H9 (cell line): ENCODE measurements around the gene FOXA2. TPM values are rescaled to one million over a fixed set of nuclear protein-coding genes. Genes with fewer than 3 reads are reported as not detected.

Experiments used
- DNase-seq: peaks from one replicate; pipeline ENCODE4 v3.0.0-alpha.2; 2017
- H2AFZ ChIP-seq: one replicate; pipeline ENCODE4 v1.6.1; 2013; ENCODE audit warnings: mild to moderate bottlenecking, low read length, control low read depth, moderate library complexity
- H2AK5ac ChIP-seq: 2 replicates; pipeline ENCODE4 v1.6.1; 2013; ENCODE audit warnings: low read length, control low read depth, mixed read lengths; ENCODE audit not compliant: insufficient read length
- H2BK120ac ChIP-seq: one replicate; pipeline ENCODE4 v1.6.1; 2013; ENCODE audit warnings: low read depth, mild to moderate bottlenecking, low read length, control low read depth, inconsistent platforms; ENCODE audit not compliant: poor library complexity, severe bottlenecking
- H2BK12ac ChIP-seq: 2 replicates; pipeline ENCODE4 v1.6.1; 2013; ENCODE audit warnings: low read length, control low read depth, mixed read lengths, low read depth; ENCODE audit not compliant: insufficient read length
- H2BK15ac ChIP-seq: 2 replicates; pipeline ENCODE4 v1.6.1; 2013; ENCODE audit warnings: low read depth, low read length, control low read depth
- H2BK20ac ChIP-seq: one replicate; pipeline ENCODE4 v1.6.1; 2013; ENCODE audit warnings: low read depth, mild to moderate bottlenecking, low read length, control low read depth, inconsistent platforms; ENCODE audit not compliant: poor library complexity, severe bottlenecking
- H2BK5ac ChIP-seq: 2 replicates; pipeline ENCODE4 v1.6.1; 2013; ENCODE audit warnings: low read length, control low read depth, mixed read lengths; ENCODE audit not compliant: insufficient read length
- H3K14ac ChIP-seq: 2 replicates; pipeline ENCODE4 v1.6.1; 2013; ENCODE audit warnings: low read length, control low read depth; ENCODE audit not compliant: insufficient read depth
- H3K18ac ChIP-seq: 2 replicates; pipeline ENCODE4 v1.6.1; 2013; ENCODE audit warnings: low read depth, mild to moderate bottlenecking, mixed read lengths, low read length, control low read depth; ENCODE audit not compliant: insufficient read length
- H3K23ac ChIP-seq: 2 replicates; pipeline ENCODE4 v1.6.1; 2013; ENCODE audit warnings: low read length, control low read depth, mixed read lengths, low read depth; ENCODE audit not compliant: insufficient read length
- H3K23me2 ChIP-seq: 2 replicates; pipeline ENCODE4 v1.6.1; 2013; ENCODE audit warnings: low read depth, mild to moderate bottlenecking, mixed read lengths, low read length, control low read depth; ENCODE audit not compliant: insufficient read length, poor library complexity, severe bottlenecking
- H3K27ac ChIP-seq: 2 replicates; pipeline ENCODE4 v1.5.1; 2013; ENCODE audit warnings: low read length, control low read depth, mixed read lengths, low read depth; ENCODE audit not compliant: insufficient read length
- H3K27me3 ChIP-seq: 2 replicates; pipeline ENCODE4 v1.6.1; 2013; ENCODE audit warnings: low read length, control low read depth, inconsistent platforms; ENCODE audit not compliant: insufficient read depth
- H3K4ac ChIP-seq: 2 replicates; pipeline ENCODE4 v1.6.1; 2013; ENCODE audit warnings: low read depth, mild to moderate bottlenecking, control low read depth, inconsistent platforms, low read length, moderate library complexity
- H3K4me1 ChIP-seq: 2 replicates; pipeline ENCODE4 v1.6.1; 2013; ENCODE audit warnings: low read length, control low read depth, inconsistent platforms; ENCODE audit not compliant: insufficient read depth
- H3K4me2 ChIP-seq: 2 replicates; pipeline ENCODE4 v1.6.1; 2013; ENCODE audit warnings: low read length, control low read depth, mixed read lengths; ENCODE audit not compliant: insufficient read length, insufficient read depth
- H3K56ac ChIP-seq: 2 replicates; pipeline ENCODE4 v1.6.1; 2013; ENCODE audit warnings: low read depth, mild to moderate bottlenecking, mixed read lengths, low read length, control low read depth; ENCODE audit not compliant: insufficient read length
- H3K79me1 ChIP-seq: 2 replicates; pipeline ENCODE4 v1.6.1; 2013; ENCODE audit warnings: low read depth, mild to moderate bottlenecking, moderate library complexity, low read length, control low read depth, inconsistent platforms; ENCODE audit not compliant: insufficient read depth, poor library complexity, severe bottlenecking
- H3K79me2 ChIP-seq: 2 replicates; pipeline ENCODE4 v1.6.1; 2013; ENCODE audit warnings: low read length, control low read depth, inconsistent platforms; ENCODE audit not compliant: insufficient read depth
- H3K9ac ChIP-seq: 2 replicates; pipeline ENCODE4 v1.6.1; 2013; ENCODE audit warnings: low read length, control low read depth, mixed read lengths; ENCODE audit not compliant: insufficient read length; ENCODE audit errors: extremely low read depth
- H3K9me3 ChIP-seq: one replicate; pipeline ENCODE4 v1.6.1; 2013; ENCODE audit warnings: low read depth, low read length, inconsistent platforms; ENCODE audit not compliant: control insufficient read depth
- H3T11ph ChIP-seq: one replicate; pipeline ENCODE4 v1.6.1; 2013; ENCODE audit warnings: mild to moderate bottlenecking, low read length, control low read depth, inconsistent platforms
- H4K20me1 ChIP-seq: one replicate; pipeline ENCODE4 v1.6.1; 2013; ENCODE audit not compliant: control insufficient read depth, insufficient read length, insufficient read depth
- H4K5ac ChIP-seq: 2 replicates; pipeline ENCODE4 v1.6.1; 2013; ENCODE audit warnings: low read depth, mild to moderate bottlenecking, mixed read lengths, low read length, control low read depth; ENCODE audit not compliant: insufficient read length
- H4K8ac ChIP-seq: replicated peaks from 2 replicates; pipeline ENCODE4 v1.6.1; 2013; ENCODE audit warnings: low read length, control low read depth, mixed read lengths, low read depth; ENCODE audit not compliant: insufficient read length
- H4K91ac ChIP-seq: 2 replicates; pipeline ENCODE4 v1.6.1; 2013; ENCODE audit warnings: low read depth, mild to moderate bottlenecking, moderate library complexity, mixed read lengths, low read length, control low read depth; ENCODE audit not compliant: insufficient read length
- H3K27ac Mint-ChIP-seq, 3 experiments: 2 replicates in 2 of 3; 3 replicates in 1 of 3; pipeline ENCODE4 v1.8.0; 2020 to 2021; ENCODE audit warnings: mixed read lengths in 3 of 3, mild to moderate bottlenecking in 1 of 3, moderate library complexity in 1 of 3
- H3K27me3 Mint-ChIP-seq: 2 replicates; pipeline ENCODE4 v1.8.0; 2021; ENCODE audit warnings: low read depth, mild to moderate bottlenecking, moderate library complexity, mixed read lengths
- H3K36me3 Mint-ChIP-seq, 3 experiments: 2 replicates in 2 of 3; 3 replicates in 1 of 3; pipeline ENCODE4 v1.8.0; 2020 to 2021; ENCODE audit warnings: low read depth in 3 of 3, mixed read lengths in 3 of 3; ENCODE audit not compliant: insufficient read depth in 1 of 3
- H3K4me1 Mint-ChIP-seq, 2 experiments: 2 replicates each; pipeline ENCODE4 v1.8.0; 2020; ENCODE audit warnings: mixed read lengths in 2 of 2
- H3K4me3 Mint-ChIP-seq, 2 experiments: 2 replicates in 1 of 2; 3 replicates in 1 of 2; pipeline ENCODE4 v1.8.0; 2020 to 2021; ENCODE audit warnings: mild to moderate bottlenecking in 2 of 2, mixed read lengths in 2 of 2, moderate library complexity in 1 of 2
- H3K9me3 Mint-ChIP-seq, 2 experiments: 2 replicates in 1 of 2; 3 replicates in 1 of 2; pipeline ENCODE4 v1.8.0; 2020; ENCODE audit warnings: mild to moderate bottlenecking in 2 of 2, mixed read lengths in 2 of 2, moderate library complexity in 1 of 2
- WGBS: extraction: QIAGEN DNeasy Blood & Tissue Kit; methylation state at CpG from one replicate; pipeline ENCODE4 v1.1.7; 2013; ENCODE audit warnings: missing lambda C conversion rate, low lambda C conversion rate, mixed read lengths; ENCODE audit not compliant: insufficient read length; ENCODE audit errors: extremely low coverage; 5-methylcytosine and 5-hydroxymethylcytosine counted together
- total RNA-seq: library from RNA; stranded (reverse); gene quantifications from 2 replicates; pipeline ENCODE4 v1.2.1, GENCODE V29; 2021
- TF ChIP-seq, protein P1 (sequence below): fragments of 200-600 bp; sonication (generic); conservative IDR thresholded peaks from 3 replicates; pipeline ENCODE4 v1.8.0; 2021; ENCODE audit warnings: antibody characterized with exemption, mild to moderate bottlenecking

Gene FOXA2
- total RNA-seq, 1 experiment from 2014 or later = not detected

DNA sequence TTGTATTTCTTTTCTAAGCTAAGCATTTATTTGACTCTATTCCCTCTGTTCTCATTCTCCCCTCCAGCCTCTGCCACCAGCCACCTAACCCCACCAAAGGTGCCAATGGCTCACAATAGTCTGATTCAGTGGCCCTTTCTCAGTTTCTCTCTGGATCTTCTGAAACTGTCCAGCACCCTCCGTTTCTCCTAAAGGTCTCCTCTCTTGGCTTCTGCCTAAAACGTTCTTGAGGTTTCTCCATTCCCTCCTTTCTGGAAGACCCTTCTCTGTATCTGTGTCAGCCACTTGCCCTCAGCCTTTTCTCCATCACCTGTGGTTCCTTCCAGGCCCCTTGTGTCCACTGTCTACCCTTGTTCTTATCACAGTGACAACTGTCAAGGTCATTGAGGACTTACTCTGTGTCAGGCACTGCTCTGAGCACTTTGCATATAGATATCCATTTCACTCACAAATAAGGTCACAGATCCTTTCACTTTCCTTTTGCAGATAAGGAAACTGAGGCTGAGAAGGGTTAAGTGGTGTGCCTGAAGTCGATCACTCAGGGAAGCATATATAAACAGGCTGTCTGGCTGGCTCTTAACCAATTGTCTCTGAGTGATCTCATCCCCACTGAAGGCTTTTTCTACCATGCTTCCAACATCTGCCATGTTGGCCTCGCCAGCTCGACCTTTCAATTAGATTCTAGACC lies 48.1 kb downstream of the FOXA2 start:
- TF ChIP-seq, protein P1, sequence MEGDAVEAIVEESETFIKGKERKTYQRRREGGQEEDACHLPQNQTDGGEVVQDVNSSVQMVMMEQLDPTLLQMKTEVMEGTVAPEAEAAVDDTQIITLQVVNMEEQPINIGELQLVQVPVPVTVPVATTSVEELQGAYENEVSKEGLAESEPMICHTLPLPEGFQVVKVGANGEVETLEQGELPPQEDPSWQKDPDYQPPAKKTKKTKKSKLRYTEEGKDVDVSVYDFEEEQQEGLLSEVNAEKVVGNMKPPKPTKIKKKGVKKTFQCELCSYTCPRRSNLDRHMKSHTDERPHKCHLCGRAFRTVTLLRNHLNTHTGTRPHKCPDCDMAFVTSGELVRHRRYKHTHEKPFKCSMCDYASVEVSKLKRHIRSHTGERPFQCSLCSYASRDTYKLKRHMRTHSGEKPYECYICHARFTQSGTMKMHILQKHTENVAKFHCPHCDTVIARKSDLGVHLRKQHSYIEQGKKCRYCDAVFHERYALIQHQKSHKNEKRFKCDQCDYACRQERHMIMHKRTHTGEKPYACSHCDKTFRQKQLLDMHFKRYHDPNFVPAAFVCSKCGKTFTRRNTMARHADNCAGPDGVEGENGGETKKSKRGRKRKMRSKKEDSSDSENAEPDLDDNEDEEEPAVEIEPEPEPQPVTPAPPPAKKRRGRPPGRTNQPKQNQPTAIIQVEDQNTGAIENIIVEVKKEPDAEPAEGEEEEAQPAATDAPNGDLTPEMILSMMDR = no peak
- Mint-ChIP-seq H3K4me3 (no peak overlapping the region), H3K9me3 (no peaks in the 10 kb centered on the region; a peak in 1 of 5 replicates), H3K4me1 (peaks cover 5 to 7% of the 10 kb centered on the region in 2 experiments; a peak in 3 of 4 replicates), H3K36me3 (no peaks in the 10 kb centered on the region), H3K27ac (no peak overlapping the region), H3K27me3 (peaks cover 68% of the 10 kb centered on the region)
- no peaks in the 10 kb centered on the region for H3K4me1 ChIP-seq
- no peak overlapping the region for H3K18ac ChIP-seq
- no peaks in the 10 kb centered on the region for H3K9me3 ChIP-seq
- H3K79me1 ChIP-seq = no peaks in the 10 kb centered on the region
- H3K9ac ChIP-seq = no peak overlapping the region
- H4K20me1 ChIP-seq = no peaks in the 10 kb centered on the region
- H4K5ac ChIP-seq = no peak overlapping the region
- H3K4ac ChIP-seq = no peak overlapping the region
- no CpG with 5 or more reads among the region's 5 CpGs for WGBS
- H2BK5ac ChIP-seq = no peak overlapping the region
- no peak overlapping the region for H2BK120ac ChIP-seq
- H3K4me2 ChIP-seq = no peak overlapping the region
- no peaks in the 10 kb centered on the region for H3K79me2 ChIP-seq
- no peak overlapping the region for H3K56ac ChIP-seq
- no peak overlapping the region for H2AK5ac ChIP-seq
- no peak overlapping the region for H3K23ac ChIP-seq
- no peak for DNase-seq
- no peak overlapping the region for H4K91ac ChIP-seq
- no peak overlapping the region for H2BK15ac ChIP-seq
- H2BK12ac ChIP-seq = no peak overlapping the region
- H3K23me2 ChIP-seq = no peaks in the 10 kb centered on the region
- H3T11ph ChIP-seq = no peak overlapping the region
- H3K27me3 ChIP-seq = no peaks in the 10 kb centered on the region; the same call in 1 of the 2 replicates
- no peak overlapping the region for H4K8ac ChIP-seq
- no peak overlapping the region for H3K14ac ChIP-seq
- no peak overlapping the region for H3K27ac ChIP-seq
- no peak overlapping the region for H2AFZ ChIP-seq
- H2BK20ac ChIP-seq = no peak overlapping the region
